Measurements from ENCODE around the gene DNAAF3.
"Not testable (repeated sequence)": the region's sequence is repeated elsewhere in the genome, so short reads cannot be mapped to it uniquely, and the experiment has no call there.

Gene DNAAF3

GRCh38 chr19:55175117-55175867 lies 8.9 kb upstream of the DNAAF3 start:
- DNase-seq, result no peak

DNA sequence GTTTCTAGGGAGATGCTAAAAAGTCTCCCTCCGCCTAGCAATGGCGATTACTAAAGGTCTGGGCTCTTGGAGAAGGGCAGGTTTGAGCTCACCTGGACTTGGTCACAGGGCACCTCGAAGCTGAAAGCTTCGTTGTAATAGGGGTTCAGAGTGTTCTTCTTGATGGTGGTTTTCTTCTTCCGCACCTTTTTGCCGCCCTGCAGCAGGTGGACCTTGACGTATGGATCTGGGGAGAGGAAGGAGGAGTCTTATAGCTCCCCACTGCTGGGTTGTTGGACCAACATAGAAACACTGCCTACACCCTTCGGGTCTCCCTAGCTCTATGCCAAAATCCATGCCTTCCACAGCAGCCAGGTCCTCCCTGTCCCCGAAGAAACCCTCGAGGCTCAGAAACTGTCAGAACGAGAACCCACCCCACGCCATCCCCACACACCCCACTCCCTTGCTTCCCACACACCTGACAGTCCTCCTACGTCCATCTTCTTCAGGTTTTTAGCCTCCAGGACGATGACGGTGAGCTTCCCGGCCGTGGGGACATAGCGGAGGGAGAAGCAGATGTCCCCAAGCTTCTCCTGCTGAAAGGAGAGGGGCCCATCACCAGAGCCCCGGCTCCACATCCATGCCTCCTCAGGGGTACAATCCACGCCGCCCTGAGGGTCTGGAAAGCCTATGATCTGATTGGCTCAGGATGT lies 8.2 kb upstream of the DNAAF3 start:
- DNase-seq, result no peak

GRCh38 chr19:55173714-55174409 lies 7.4 kb upstream of the DNAAF3 start:
- DNase-seq, result peak; percentile 31

GRCh38 chr19:55173186-55173713 lies 6.8 kb upstream of the DNAAF3 start:
- no peak for DNase-seq

- DNase-seq, result no peak
These were observed 6.3 kb upstream of the DNAAF3 start for GRCh38 chr19:55172741-55173140.

DNA sequence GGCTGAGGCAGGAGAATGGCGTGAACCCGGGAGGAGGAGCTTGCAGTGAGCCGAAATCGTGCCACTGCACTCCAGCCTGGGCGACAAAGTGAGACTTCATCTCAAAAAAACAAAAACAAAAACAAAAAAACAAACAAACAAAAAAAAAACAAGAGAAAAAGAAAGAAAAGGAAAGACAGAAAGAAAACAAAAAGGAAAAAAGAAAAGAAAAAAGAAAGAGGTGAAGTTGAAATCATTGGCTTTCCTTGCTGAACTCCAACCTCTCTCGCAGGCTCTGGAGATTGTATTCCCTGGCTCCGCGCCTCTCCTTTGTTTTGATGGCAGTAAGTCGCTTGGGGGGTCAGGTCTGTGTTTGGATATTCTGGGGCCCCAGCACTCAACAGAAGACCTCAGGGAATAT lies 5.9 kb upstream of the DNAAF3 start:
- DNase-seq, result not testable (repeated sequence)

- no peak for DNase-seq
These were observed 5.0 kb upstream of the DNAAF3 start for GRCh38 chr19:55171440-55171839.

DNA sequence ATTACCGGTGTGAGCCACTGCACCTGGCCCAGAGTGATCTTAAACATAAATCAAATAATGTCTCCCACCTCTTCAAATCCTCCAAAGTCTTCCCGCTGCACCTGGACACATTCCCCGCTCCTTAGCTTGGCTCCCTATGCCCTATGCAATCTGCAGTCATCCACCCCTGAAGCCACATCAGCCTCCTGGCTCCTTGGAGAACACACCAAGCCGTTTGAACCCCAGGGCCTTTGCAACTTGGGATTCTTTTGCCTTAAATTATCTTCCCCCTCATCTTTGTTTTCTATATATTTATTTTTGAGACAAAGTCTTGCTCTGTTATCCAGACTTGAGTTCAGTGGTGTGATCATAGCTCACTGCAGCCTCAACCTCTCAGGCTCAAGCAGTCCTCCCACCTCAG lies 2.7 kb upstream of the DNAAF3 start:
- no peak for DNase-seq

- peak; percentile 93 for DNase-seq
These were observed 372 bp downstream of the DNAAF3 start for GRCh38 chr19:55165952-55166529.

- no peak for DNase-seq
These were observed 4.7 kb downstream of the DNAAF3 start for GRCh38 chr19:55161571-55162322.

DNA sequence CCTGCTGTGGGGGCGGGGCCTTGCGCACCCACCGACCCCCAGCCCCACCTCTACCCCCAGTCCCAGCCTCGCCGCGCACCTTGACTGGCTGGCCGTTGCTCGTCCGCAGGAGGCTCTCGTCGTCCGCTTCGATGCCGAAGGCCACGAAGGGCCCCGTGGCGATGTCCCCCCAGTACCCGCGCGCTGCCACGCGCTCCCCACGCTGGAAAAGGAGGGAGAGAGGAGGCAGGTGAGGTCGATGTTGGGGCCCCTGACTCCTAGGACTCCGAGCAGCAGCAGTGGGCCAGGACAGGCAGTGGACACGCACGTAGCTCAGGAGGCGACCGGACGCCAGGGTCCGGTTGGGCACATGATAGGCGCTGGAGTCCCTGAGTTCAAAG lies 5.4 kb downstream of the DNAAF3 start:
- DNase-seq, result no peak

- peak; percentile 72 for DNase-seq
These were observed 6.1 kb downstream of the DNAAF3 start for GRCh38 chr19:55160128-55160985.

DNA sequence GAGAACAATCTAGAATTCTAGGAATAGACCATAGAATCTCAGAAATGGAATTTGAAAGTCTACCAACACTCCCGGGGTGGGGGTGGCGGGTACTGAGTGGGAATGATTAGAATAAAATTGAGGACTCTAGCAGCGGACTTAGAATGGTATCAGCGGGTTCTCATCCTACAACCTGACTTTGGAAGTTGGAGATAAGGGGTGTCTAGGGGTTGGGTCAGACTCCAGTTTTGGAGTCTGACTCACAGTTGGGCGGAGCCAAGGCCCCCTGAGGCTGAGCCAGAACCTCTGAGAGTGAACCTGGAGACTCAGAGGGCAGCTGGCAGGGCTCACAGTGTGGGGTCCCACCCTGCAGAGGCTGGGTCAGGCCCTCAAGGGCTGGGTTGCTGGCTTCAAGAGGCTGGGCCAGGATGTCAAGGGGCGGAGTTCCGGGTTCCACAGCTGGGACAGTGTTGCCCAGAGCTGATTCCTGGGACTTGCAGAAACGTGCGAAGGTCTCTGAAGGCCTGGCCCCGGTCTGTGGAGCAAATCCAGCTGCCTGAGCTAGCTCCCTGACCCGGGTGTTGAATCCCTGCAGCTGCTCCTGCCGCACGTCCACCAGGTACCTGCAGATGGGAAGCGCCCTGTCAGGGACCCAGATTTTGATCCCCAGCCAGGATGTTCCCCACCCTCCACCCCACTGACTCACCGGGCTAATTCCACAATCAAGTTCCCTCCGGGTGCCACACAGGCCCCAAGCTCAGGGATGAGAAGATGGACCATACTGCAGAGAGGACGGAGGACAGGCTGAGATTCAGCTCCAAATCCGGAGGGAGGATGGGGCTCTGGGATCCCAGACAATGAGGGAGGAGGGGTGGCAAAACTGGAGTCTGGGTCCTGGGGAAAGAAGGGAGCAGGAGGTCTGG lies 7.3 kb downstream of the DNAAF3 start:
- no peak for DNase-seq

- DNase-seq, result no peak
These were observed 8.0 kb downstream of the DNAAF3 start for GRCh38 chr19:55158423-55158822.

GRCh38 chr19:55157064-55157908 lies 9.1 kb downstream of the DNAAF3 start, which contains the start of gene TNNI3:
TSS of gene TNNI3 (minus strand) at chr19:55157732. CDS start at chr19:55157589, 143 bp downstream.
- DNase-seq, result no peak

DNA sequence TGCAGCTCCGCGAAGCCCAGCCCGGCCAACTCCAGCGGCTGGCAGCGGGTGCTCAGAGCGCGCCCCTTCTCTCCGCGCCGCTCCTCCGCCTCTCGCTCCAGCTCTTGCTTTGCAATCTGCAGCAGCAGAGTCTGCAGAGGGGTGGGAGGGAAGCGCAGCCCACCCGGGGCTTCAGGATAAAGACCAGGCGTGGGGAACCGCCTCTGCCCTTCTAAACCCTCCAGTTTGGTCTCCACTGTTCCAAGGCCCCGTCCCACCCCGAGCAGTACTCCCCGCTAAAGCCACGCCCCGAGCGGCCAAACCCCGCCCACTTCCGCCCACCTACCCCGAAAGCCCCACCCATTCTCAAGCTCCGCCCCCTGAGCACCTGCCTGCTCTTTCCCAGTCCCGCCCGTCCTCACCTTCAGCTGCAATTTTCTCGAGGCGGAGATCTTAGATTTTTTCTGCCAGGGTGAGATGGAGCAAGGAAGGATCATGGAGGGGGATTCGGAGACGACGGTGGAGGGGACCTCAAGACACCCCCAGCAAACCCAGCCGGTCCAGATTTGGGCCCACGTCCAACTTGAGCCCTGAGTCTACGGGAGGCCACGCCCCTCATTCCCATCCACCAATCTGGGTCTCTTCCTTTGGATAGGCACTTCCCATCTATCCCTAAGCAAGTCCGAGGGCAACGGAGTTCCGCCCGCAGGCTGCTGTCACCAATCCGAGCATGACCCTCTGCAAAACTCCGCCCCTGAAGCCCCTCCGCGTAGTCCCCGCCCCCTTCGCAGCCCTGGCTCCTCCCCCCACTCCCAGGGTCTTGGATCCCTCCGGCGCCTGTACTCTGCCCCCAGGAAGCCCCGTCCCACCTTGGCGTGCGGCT lies 10.0 kb downstream of the DNAAF3 start:
- no peak for DNase-seq

GRCh38 chr19:55155784-55156183 lies 10.6 kb downstream of the DNAAF3 start:
- DNase-seq, result not testable (repeated sequence)

DNA sequence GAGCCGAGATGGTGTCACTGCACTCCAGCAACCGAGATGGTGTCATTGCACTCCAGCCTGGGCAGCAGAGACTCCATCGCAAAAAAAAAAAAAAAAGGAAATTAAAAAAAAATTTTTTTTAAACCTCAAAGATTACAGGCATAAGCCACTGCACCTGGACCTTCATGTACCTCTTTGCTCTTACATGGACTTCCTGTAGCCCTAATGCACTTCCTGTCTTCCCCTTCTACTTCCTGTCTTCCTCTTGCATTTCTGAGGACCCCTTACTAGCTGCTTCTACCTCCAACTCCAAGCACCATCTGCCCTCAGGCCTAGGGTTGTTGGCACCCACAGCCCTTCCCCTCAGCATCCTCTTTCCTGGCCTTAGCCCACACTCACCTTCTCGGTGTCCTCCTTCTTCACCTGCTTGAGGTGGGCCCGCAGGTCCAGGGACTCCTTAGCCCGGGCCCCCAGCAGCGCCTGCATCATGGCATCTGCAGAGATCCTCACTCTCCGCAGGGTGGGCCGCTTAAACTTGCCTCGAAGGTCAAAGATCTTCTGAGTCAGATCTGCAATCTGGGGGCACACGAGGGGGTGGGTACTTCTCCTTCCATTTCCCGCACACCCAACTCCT lies 12.7 kb downstream of the DNAAF3 start:
- no peak for DNase-seq
